ENCODE measurements around the gene HIPK2.

HIPK2 gene

GRCh38 chr7:139647814-139648390, 129.9 kb downstream of the HIPK2 start:
- TF ChIP-seq, protein P1, sequence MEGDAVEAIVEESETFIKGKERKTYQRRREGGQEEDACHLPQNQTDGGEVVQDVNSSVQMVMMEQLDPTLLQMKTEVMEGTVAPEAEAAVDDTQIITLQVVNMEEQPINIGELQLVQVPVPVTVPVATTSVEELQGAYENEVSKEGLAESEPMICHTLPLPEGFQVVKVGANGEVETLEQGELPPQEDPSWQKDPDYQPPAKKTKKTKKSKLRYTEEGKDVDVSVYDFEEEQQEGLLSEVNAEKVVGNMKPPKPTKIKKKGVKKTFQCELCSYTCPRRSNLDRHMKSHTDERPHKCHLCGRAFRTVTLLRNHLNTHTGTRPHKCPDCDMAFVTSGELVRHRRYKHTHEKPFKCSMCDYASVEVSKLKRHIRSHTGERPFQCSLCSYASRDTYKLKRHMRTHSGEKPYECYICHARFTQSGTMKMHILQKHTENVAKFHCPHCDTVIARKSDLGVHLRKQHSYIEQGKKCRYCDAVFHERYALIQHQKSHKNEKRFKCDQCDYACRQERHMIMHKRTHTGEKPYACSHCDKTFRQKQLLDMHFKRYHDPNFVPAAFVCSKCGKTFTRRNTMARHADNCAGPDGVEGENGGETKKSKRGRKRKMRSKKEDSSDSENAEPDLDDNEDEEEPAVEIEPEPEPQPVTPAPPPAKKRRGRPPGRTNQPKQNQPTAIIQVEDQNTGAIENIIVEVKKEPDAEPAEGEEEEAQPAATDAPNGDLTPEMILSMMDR (IDR thresholded peaks at IDR 0.05; ENCODE audit: low read depth, low read length, missing control alignments): no peak
- in situ Hi-C loops (cut with HindIII; ENCODE audit: low pct_ligation_motif_present, low sequenced_read_pairs): no loop called here

GRCh38 chr7:139647085-139647484, 130.7 kb downstream of the HIPK2 start:
- H3K4me3 ChIP-seq (ENCODE audit: low read depth, low read length): no peak overlapping the region
- in situ Hi-C loops (cut with HindIII; ENCODE audit: low pct_ligation_motif_present, low sequenced_read_pairs): no loop called here
- TF ChIP-seq, protein P1 (IDR thresholded peaks at IDR 0.05; ENCODE audit: low read depth, low read length, missing control alignments): no peak
- peak overlapping the region; percentile 54 for H3K27ac ChIP-seq
- peak; percentile 56 for DNase-seq
- no peaks in the 10 kb centered on the region for H3K27me3 ChIP-seq (replicated peaks)
- H3K36me3 ChIP-seq (replicated peaks): peaks cover 6% of the 10 kb centered on the region

More at GRCh38 chr7:139647814-139648390, 129.9 kb downstream of the HIPK2 start:
- Histone ChIP-seq H3K36me3 (replicated peaks) (peaks cover 6% of the 10 kb centered on the region), H3K27me3 (replicated peaks) (no peaks in the 10 kb centered on the region), H3K27ac (peak overlapping the region; percentile 54), H3K4me3 (ENCODE audit: low read depth, low read length) (no peak overlapping the region)
- peak; percentile 26 for DNase-seq

- peaks cover 6% of the 10 kb centered on the region for H3K36me3 ChIP-seq (replicated peaks)
- in situ Hi-C loops (cut with HindIII; ENCODE audit: low pct_ligation_motif_present, low sequenced_read_pairs): no loop called here
Measured at GRCh38 chr7:139646566-139646965, 131.2 kb downstream of the HIPK2 start.

DNA sequence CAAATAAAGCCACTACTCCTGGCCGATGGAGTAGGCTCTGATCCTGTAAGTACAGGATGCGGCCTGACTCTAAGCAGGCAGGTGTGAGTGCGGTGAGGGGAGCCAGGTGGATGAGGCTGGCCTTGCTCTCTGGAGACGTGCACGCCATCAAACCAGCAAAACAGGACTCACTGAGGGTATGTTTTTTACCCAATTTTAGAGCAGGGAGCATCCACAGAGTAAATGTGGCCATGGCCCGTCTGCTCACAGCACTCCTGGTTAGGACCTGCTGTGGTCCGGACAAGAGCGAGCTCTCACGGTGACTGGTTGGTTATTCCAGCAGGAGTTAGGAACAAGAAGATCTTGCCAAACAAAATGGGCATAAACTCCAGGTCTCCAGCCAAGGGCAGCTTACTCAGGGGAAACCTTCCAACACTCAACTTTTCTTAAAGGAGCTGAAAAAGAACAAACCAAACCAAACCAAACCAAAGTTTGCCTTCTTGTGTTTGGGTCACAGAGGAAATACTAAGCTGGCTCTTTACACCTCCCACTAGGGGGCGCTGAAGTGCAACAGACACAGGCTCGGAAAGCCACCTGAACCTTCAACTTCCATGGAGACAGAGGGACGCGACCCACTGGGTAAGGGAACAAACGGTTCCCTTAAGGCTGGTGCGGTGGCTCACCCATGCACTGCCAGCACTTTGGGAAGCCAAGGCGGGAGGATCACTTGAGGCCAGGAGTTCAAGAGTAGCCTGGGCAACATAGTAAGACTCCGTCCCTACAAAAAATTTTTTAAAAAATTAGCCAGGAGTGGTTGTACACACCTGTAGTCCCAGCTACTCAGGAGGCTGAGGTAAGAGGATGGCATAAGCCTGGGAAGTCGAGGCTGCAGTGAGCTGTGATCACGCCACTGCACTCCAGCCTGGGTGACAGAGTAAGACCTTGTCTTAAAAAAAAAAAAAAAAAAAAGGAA, 131.9 kb downstream of the HIPK2 start:
- in situ Hi-C loops (cut with HindIII; ENCODE audit: low pct_ligation_motif_present, low sequenced_read_pairs): no loop called here
- DNase-seq: peak; percentile 71

More at GRCh38 chr7:139646566-139646965, 131.2 kb downstream of the HIPK2 start:
- Histone ChIP-seq H3K4me3 (ENCODE audit: low read depth, low read length) (no peak overlapping the region), H3K27ac (peak overlapping the region; percentile 52), H3K27me3 (replicated peaks) (no peaks in the 10 kb centered on the region)
- TF ChIP-seq, protein P1 (IDR thresholded peaks at IDR 0.05; ENCODE audit: low read depth, low read length, missing control alignments): no peak
- no peak for DNase-seq

GRCh38 chr7:139643951-139644585, 133.7 kb downstream of the HIPK2 start:
- no peak overlapping the region for H3K27ac ChIP-seq
- H3K27me3 ChIP-seq (replicated peaks): no peaks in the 10 kb centered on the region
- H3K4me3 ChIP-seq (ENCODE audit: low read depth, low read length): no peak overlapping the region
- H3K36me3 ChIP-seq (replicated peaks): peaks cover 6% of the 10 kb centered on the region
- TF ChIP-seq, protein P1 (IDR thresholded peaks at IDR 0.05; ENCODE audit: low read depth, low read length, missing control alignments): no peak
- in situ Hi-C loops (cut with HindIII; ENCODE audit: low pct_ligation_motif_present, low sequenced_read_pairs): no loop called here
- no peak for DNase-seq

More for the DNA sequence above, 131.9 kb downstream of the HIPK2 start:
- H3K4me3 ChIP-seq (ENCODE audit: low read depth, low read length): no peak overlapping the region
- H3K27ac ChIP-seq: no peak overlapping the region
- TF ChIP-seq, protein P1 (IDR thresholded peaks at IDR 0.05; ENCODE audit: low read depth, low read length, missing control alignments): peak; percentile 92
- H3K27me3 ChIP-seq (replicated peaks): no peaks in the 10 kb centered on the region
- H3K36me3 ChIP-seq (replicated peaks): peaks cover 6% of the 10 kb centered on the region
